ENCODE data around the gene PATJ. TPM values are rescaled to one million over a fixed set of nuclear protein-coding genes. Genes with fewer than 3 reads are reported as not detected.
A peak's percentile ranks its signal among the peaks of the same experiment; 100 is the strongest.
"Not testable (repeated sequence)": the region's sequence is repeated elsewhere in the genome, so short reads cannot be mapped to it uniquely, and the experiment has no call there.

The PATJ gene
- total RNA-seq, 1 donor from 2014 or later, result 131 TPM

DNA sequence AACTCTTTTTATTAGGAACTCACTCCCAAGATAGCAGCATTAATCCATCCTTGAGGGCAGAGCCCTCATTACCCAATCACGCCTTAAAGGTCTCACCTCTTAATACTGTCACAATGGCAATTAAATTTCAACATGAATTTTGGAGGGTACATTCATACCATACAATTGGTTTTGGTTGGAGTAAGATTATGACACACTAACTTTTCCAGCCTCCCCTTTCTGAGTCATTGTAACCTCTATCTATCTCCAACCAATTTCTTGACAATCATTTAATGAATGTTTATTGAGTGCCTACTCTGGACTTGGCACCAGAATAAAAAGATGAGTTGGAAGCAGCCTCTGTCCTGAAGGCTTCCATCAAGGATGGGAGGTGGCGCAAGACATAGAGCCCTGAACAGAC lies 358.2 kb downstream of the PATJ start:
- DNase-seq (no peak), ATAC-seq (ENCODE audit: poor library complexity) (no peak)
- intact Hi-C loops (cut with DNase I), result no loop called here

GRCh38 chr1:62103846-62104245 lies 361.6 kb downstream of the PATJ start:
- DNase-seq (no peak), ATAC-seq (ENCODE audit: poor library complexity) (no peak)
- intact Hi-C loops (cut with DNase I), result no loop called here

GRCh38 chr1:62107923-62108322 lies 365.6 kb downstream of the PATJ start:
- DNase-seq (no peak), ATAC-seq (ENCODE audit: poor library complexity) (no peak)
- intact Hi-C loops (cut with DNase I), result no loop called here

- ATAC-seq (ENCODE audit: poor library complexity) (no peak), DNase-seq (no peak)
- intact Hi-C loops (cut with DNase I), result no loop called here
These were observed 366.8 kb downstream of the PATJ start for GRCh38 chr1:62109124-62109523.

GRCh38 chr1:62110198-62110817 lies 368.0 kb downstream of the PATJ start:
- ATAC-seq (ENCODE audit: poor library complexity) (peak; percentile 70), DNase-seq (no peak)
- intact Hi-C loops (cut with DNase I), result no loop called here

DNA sequence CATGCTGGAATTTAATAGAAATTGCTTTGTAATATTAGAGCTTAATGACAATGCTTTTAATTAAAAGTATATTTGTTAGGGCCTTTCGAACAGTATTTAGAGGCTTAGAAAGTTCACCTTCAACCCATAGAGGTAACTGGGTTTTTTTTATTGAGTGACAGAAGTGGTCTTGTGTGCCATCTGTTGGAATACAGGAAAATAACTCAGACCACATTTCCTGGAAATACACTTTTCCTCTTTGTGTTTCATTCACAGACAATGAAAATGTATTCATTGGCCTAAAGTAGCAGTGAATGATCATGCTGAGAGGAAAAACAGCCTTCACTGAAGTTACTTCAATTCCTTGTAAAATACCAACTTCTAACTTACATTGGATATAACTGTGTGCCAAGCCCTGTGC lies 368.8 kb downstream of the PATJ start:
- DNase-seq (no peak), ATAC-seq (ENCODE audit: poor library complexity) (no peak)
- intact Hi-C loops (cut with DNase I), result no loop called here

DNA sequence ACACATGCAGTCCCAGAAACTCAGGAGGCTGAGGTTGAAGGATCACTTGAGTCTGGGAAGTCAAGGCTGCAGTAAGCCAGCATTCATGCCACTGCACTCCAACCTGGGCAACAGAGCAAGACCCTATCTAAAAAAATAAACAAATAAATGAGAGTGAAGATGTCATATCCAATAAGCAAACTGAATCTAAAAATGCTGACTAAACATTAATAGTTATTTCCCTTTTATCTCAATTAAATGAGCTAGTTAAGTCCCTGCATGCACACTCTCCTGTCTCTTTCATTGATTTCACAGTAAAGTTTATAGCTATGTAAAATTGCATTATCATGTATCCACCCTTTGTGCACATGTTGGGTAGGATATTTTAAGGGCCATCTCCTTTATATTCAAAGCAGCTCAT lies 371.2 kb downstream of the PATJ start:
- intact Hi-C loops (cut with DNase I), result no loop called here
- no peak for ATAC-seq (ENCODE audit: poor library complexity)

GRCh38 chr1:62117018-62117750 lies 374.9 kb downstream of the PATJ start:
- ATAC-seq (ENCODE audit: poor library complexity) (no peak), DNase-seq (no peak)
- intact Hi-C loops (cut with DNase I), result no loop called here

More for the DNA sequence above, 371.2 kb downstream of the PATJ start:
- DNase-seq, result no peak

- no peak for ATAC-seq (ENCODE audit: poor library complexity)
- no peak for DNase-seq
- intact Hi-C loops (cut with DNase I), result no loop called here
These were observed 384.5 kb downstream of the PATJ start for GRCh38 chr1:62126579-62127290.

DNA sequence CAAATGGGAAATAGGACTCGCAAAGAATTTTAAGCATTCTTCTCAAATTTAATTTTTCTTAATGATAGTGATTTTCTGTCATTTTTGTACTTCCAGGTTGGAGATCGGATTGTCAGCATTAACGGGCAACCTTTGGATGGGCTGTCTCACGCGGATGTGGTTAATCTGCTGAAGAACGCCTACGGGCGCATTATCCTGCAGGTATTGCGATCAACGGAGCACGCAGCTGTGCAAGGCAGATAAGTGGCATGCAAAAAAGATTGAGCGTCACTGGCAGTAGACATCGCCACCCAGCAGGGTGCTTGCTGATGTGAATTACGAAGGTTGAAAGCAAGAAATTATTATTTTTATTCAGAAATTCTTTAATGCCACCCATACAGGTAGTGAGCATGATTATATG lies 386.5 kb downstream of the PATJ start:
- intact Hi-C loops (cut with DNase I), result no loop called here
- ATAC-seq (ENCODE audit: poor library complexity), result no peak
- no peak for DNase-seq

DNA sequence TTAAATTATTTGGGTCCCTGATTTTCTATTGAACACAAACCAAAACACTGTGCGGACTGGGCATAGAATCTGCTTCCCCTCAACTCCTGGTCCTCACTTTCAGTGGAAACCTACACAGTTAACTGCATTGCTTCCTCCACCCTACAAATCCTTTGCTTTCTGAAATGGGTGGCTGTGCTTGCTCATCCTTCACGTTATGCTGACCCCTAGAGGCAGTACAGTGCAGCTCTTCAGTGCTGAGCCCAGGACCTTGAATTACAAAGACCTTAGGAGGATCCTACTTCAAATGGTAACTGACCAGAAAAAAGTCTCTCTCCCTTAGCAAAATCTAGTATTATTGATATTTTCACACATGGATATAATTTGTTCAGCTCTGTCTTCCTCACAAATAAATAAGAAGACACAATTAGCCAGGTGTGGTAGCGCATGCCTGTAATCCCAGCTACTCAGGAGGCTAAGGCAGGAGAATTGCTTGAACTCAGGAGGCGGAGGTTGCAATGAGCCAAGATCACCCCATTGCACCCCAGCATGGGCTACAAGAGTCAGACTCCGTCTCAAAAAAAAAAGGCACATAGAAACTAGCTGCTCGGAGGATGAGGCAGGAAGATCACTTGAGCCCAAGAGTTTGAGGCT lies 388.9 kb downstream of the PATJ start:
- ATAC-seq (ENCODE audit: poor library complexity) (peak; percentile 73), DNase-seq (no peak)
- intact Hi-C loops (cut with DNase I), result no loop called here

- no peak for DNase-seq
- ATAC-seq (ENCODE audit: poor library complexity), result no peak
- intact Hi-C loops (cut with DNase I), result no loop called here
These were observed 395.7 kb downstream of the PATJ start for GRCh38 chr1:62138029-62138428.

GRCh38 chr1:62139410-62139809 lies 397.1 kb downstream of the PATJ start:
- DNase-seq (no peak), ATAC-seq (ENCODE audit: poor library complexity) (no peak)
- intact Hi-C loops (cut with DNase I), result no loop called here

DNA sequence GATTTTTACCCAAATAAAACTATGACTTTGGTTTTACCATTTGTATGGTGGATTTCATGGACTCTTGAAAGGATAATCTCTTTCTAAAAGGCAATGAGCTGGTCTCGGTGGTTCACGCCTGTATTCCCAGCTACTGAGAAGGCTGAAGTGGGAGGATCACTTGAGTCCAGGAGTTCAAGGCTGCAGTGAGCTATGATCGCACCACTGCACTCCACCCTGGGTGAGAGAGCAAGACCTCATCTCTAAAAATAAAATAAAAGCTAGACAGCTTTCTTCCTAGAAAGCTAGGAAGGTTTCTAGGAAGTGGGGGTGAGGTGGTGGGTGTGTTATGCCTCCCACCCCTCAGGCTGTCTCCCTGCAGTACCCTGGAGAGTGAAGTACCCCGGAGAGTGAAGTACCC lies 398.4 kb downstream of the PATJ start:
- DNase-seq (no peak), ATAC-seq (ENCODE audit: poor library complexity) (no peak)
- intact Hi-C loops (cut with DNase I), result no loop called here

DNA sequence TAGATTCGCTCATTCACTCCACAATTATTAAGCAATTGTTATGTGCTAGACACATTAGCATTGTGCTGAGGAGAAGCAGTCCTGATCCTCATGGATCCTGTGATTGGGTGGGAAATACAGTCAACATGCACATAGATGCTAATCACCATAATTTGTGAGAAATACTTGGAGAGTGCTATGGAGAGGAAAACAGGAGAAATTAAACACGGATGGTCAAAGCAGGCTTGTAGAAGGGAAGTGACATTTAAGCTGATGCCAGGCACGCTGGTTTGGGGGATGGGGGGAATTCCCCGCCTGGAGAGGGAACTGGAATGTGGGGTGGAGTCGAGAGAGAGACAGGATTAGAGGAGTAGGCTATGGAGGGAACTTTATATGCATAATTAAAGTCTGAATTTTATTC lies 400.2 kb downstream of the PATJ start:
- ATAC-seq (ENCODE audit: poor library complexity), result peak; percentile 51
- DNase-seq, result no peak
- intact Hi-C loops (cut with DNase I), result no loop called here

DNA sequence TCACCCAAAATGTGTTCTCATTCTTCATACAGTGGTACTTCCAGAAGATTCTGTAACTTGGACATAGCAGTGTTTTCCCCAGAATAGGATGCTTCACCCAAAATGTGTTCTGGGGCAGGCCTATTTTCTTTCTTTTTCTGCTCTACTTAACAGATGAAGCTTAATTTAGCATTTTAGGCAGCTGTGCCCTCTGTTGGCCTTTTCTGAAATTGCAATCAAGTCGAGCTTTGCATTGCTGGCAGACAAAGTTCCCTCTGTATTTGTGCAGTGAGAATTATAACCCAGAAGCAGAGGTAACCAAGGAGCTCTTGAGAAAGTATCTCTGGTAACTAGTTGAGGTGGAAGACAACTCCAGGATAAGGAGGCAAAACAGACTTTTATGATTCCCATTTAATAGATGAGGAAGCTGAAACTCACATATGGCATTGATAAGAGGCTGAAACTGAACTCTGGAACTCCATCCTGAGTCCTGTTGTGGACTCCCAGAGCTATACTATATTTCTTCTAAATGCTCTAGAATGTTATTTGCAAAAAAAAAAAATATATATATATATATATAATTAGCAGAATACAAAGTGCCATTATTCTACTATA lies 402.1 kb downstream of the PATJ start:
- DNase-seq (no peak), ATAC-seq (ENCODE audit: poor library complexity) (no peak)
- intact Hi-C loops (cut with DNase I), result no loop called here

DNA sequence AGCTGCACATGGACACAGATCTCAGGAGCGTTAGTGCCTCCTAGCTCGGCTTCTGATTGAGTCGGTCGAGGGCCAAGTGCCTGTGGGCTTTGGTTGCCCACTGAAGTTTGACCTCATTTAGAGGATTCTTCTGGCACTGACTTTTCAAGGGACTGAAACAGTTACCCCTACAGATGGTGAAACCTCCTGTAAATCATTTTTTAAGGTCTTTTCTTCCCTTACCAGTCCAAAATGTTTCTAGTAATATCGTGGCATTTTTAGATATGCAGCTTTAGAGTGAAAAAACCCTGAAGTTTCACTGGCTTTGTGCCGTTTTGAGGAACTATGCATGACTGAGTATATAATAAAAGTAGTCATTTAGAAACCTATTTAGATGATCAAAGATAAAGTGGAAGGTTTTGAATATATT lies 417.7 kb downstream of the PATJ start:
- intact Hi-C loops (cut with DNase I), result no loop called here
- no peak for ATAC-seq (ENCODE audit: poor library complexity)
- no peak for DNase-seq

DNA sequence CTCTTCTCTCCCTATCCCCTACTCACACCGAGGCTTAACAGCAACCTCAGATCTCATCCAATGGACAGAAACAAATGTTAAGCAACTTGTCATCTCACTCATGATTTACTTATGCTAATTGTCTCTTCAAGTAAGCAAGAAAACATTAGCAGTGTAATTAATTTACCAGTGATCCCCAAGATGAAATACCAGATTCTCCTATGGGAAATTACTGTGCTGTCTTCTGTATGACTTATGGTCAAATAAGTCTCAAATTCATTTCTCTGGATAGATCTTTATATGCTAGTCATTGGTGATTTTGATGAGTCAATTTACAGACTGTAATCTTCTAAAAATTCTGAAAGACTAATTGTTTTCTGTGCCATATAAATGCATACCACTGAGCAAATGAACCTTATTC lies 419.4 kb downstream of the PATJ start:
- no peak for ATAC-seq (ENCODE audit: poor library complexity)
- intact Hi-C loops (cut with DNase I), result no loop called here

GRCh38 chr1:62170380-62170779 lies 428.1 kb downstream of the PATJ start:
- DNase-seq; ATAC-seq (ENCODE audit: poor library complexity); intact Hi-C loops (cut with DNase I): not testable (repeated sequence)

More for the DNA sequence above, 419.4 kb downstream of the PATJ start:
- no peak for DNase-seq
